GM21515 (cell line): ENCODE data around the gene SLC17A9.
A peak's percentile ranks its signal among the peaks of the same experiment; 100 is the strongest.

Source experiments
- ATAC-seq: cut with Tn5 transposase; IDR thresholded peaks from one replicate; pipeline ENCODE4 v1.9.1; 2021; ENCODE audit not compliant: unreplicated experiment

Gene SLC17A9

DNA sequence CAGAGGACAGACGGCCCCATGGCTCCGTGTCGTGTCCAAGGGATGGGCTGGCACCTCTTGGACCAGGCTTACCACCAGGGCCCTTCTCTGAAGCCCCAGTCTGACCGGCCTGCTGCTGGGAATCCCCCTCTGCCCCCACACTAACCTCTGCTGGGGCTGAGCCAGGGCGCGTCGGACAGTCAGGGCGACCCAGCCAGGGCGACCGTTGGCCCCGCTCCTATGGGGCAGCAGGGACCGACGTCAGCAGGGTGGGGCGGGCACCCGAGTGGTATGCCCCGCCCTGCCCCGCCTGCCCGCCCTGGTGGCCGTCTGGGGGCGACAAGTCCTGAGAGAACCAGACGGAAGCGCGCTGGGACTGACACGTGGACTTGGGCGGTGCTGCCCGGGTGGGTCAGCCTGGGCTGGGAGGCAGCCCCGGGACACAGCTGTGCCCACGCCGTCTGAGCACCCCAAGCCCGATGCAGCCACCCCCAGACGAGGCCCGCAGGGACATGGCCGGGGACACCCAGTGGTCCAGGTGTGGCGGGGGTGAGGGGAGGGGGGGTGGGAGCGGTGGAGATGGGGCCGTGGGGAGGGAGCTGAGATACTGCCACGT lies at the start of gene SLC17A9:
Gene SLC17A9, plus strand, starts transcription at position 337 of the 595 bp plus-strand sequence. Its CDS starts 122 bp downstream, at position 459.
- peak; percentile 41 for ATAC-seq

- no peak for ATAC-seq
Observed at GRCh38 chr20:62902926-62903615, 49.4 kb upstream of the SLC17A9 start.

- ATAC-seq = no peak
Observed at GRCh38 chr20:62905536-62906117, 46.9 kb upstream of the SLC17A9 start.

DNA sequence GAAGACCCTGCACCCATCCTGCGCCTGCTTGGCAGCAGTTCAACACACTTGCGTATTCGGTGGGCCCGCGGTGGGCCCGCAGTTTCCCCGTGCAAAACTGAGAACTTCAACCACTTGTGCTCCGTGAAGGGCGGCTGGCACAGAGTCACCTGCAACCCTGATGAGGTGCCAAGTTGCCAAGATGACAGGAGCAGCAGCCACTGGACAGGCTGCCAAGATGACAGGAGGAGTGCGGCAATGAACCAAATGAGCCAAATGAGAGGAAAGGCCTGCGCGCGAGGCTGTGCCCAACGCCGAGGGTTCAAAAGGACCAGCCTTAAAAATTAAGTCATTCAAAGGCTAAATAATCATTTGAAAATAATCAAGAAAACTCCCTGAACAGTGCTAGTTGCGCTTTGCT lies 46.3 kb upstream of the SLC17A9 start:
- no peak for ATAC-seq

DNA sequence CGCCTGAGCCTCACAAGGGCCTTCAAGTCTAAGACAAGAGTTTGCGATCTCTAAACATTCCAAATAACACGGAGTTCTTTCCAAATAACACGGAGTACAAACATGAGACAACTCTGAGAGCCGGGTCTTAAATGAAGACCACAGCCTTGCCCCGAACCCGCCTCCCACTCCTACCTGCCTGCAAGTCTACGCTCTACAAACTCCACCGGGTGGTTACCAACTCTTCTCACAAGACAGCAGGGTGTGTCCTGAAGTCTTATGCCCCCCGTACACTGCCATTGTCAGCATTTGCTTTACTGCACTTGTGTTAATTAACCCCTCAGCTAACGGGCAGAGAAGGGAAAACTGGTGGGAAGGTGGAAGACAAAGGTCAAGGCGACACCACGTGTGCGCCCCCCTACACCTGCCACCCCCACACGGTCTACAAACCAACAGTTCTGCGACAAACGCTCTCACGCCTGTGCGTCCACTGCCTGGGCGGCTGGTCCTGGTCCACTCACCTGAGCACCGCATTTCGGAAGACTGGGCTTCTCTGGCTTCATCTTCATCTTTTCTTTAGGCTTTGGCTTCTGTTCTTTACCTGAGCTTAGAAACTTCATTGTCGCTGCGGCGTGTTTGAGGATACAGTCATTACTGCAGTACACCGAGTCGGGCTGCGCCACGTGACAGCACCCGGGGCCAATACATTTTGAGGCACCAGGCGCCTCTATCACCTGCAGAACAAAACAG lies 45.7 kb upstream of the SLC17A9 start:
- no peak for ATAC-seq

DNA sequence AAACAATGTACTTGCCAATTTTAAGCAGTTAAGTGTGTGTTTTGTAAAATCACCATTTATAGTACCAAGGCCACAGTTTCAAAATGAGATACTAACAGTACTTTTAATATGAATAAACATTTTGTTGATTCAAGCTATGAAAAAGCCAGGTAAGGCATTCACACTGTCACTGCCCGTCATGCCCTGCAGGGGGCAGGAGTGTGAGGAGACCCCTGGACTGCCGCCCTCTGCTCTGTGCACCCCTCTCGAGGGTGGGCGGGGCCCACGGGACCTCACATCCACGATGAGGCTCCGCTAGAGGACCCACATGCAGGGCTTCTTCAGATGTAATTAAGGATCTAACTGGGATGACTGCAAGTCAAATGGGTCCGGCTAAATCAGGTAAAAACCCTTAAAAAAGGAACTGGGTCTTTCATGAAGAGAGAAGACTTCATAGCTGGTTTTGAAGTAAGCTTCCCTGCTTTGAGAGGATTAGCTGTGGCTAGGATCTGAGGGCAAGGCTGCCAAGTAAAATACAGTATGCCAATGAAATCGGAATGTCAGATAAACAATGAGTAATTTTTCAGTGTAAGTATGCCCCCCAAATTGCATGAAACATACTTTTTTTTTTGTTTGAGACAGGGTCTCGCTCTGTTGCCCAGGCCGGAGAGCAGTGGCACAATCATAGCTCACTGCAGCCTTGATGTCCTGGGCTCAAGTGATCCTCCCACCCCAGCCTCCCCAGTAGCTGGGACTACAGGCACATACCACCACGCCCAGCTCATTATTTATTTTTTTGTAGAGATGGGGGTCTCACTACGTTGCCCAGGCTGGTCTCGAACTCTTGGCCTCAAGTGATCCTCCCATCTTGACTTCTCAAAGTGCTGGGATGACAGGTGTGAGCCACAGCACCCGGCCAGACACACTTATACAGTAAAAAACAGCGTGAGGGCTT lies 44.9 kb upstream of the SLC17A9 start:
- no peak for ATAC-seq

- ATAC-seq = no peak
Observed at GRCh38 chr20:62908971-62909791, 43.3 kb upstream of the SLC17A9 start.

DNA sequence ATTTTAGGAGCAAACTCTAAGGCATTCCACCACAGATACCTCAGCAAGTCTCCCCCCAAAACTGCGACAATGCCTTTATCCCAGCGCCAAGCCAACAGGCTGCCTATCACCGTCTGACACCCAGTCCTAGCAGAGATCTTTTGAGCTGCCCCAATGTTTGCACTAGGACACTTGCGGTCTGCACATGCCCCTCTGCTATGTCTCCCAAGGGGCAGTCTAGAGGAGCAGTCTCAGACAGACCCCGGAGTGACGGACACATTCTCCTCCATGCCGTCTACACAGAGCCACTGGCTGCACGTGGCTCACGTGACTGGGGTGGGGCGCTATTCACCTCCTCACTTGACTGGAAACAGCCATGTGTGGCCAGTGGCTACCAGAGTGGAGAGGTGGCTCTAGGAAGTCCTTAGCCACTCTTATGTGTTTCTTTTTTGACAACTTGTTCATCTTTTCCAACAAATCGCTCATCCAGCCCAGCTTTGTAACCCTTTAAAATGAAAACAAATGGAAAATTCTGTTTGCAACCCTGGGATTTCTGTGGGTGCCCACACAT lies 42.2 kb upstream of the SLC17A9 start:
- ATAC-seq = no peak

- no peak for ATAC-seq
Observed at GRCh38 chr20:62910777-62911497, 41.6 kb upstream of the SLC17A9 start.

- ATAC-seq = no peak
Observed at GRCh38 chr20:62911701-62912280, 40.7 kb upstream of the SLC17A9 start.

DNA sequence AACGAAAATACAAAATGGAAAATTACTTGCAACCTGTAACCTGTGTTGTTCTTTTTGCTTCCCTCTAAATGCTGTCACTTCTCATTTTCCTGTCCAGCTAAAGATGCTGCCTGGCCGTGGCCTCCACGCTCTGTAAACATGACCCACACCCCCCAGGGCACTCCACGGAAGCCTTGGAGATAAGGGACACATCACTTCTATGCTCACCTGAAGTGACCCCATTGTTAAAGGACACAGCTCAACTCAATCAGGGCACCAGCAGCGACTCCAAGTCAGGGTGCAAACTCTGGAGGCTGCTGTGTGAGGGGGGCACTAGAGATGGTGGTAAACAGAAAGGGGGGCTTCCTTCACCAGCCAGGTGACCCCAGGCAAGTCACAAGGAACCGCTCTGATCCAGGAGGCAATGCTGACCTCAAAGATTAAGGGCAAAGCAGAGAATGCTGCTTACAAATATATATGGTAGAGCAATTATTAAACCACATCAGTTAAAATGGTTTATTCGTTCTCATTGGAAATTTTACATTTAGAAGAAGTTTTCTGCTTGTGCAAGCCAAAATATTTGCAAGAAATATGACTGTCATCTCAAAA lies 39.4 kb upstream of the SLC17A9 start:
- ATAC-seq = no peak

DNA sequence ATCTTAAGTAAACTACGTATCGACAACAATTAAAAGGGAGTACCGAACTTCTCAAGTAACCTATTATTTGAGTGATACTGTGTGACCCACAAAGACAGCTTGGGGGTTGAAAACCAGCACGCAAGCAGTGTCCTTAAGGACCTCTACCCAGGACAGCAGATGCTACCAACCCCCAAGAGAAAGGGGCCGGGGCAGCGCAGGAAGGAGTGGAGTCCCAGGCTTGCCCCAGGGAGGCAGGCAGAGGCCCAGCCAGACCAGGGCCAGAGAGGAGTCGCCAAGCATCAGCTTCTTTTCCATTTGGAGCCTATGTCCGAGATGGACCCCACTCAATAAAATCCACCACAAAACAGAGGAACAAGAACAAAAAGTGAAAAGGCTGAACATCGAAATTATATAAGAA lies 38.1 kb upstream of the SLC17A9 start:
- ATAC-seq = no peak

- ATAC-seq = no peak
Observed at GRCh38 chr20:62914970-62915457, 37.5 kb upstream of the SLC17A9 start.

DNA sequence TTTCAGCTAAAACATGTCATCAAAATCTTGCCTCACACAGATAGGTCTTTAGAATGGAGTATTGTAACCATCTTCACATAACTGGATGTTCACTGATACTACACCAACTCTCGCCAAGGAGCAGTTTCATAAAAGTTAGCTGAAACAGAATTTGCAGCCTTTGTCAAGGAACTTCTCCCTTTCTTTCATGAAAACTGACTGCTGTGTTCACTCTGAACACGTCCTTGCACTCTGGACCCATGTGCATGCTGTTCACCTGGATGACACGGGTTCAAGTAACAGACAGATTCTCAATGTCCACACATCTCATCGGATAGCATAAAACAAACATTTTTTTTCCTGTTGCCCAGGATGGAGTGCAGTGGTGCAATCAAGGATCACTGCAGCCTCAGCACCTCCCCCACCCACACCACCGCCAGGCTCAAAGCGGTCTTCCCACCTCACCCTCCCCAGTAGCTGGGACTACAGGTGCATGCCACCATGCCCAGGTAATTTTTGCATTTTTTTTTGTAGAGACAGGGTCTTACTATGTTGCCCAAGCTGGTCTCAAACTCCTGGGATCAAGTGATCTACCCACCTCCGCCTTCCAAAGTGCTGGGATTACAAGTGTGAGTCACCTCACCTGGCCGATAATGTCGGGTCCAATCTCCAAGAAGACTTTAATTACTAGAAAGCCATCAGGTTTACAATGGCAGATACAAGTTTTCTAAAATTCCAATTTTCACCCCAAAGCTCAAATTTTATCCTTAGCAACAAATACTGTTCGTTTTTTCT lies 35.6 kb upstream of the SLC17A9 start:
- ATAC-seq = no peak

GRCh38 chr20:62917720-62918119 lies 34.8 kb upstream of the SLC17A9 start:
- ATAC-seq = no peak

DNA sequence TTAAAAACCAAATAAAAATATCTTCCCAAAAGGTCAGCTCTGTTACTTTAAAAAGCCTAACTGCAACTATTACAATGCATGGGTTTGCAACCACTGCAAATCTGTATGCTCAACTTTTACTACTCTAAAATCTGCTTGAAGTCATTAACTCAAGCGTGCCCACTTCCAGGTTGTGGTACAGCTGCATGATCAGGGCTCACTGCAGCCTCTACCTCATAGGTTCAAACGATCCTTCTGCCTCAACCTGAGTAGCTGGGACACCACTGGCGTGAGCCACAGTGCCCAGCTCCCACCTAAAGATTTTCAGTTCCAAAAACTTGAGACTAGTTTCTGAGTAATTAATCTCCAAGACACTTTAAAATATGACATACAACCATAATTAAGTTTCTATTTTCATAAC lies 34.4 kb upstream of the SLC17A9 start:
- no peak for ATAC-seq

GRCh38 chr20:62918831-62919230 lies 33.7 kb upstream of the SLC17A9 start:
- ATAC-seq = no peak
